ENCODE data around the gene PTPRK. TPM values are rescaled to one million over a fixed set of nuclear protein-coding genes. Genes with fewer than 3 reads are reported as not detected.

PTPRK gene
- total and polyA plus RNA-seq, 7 donors: 6.0 to 51.3 (median 46.7) TPM

DNA sequence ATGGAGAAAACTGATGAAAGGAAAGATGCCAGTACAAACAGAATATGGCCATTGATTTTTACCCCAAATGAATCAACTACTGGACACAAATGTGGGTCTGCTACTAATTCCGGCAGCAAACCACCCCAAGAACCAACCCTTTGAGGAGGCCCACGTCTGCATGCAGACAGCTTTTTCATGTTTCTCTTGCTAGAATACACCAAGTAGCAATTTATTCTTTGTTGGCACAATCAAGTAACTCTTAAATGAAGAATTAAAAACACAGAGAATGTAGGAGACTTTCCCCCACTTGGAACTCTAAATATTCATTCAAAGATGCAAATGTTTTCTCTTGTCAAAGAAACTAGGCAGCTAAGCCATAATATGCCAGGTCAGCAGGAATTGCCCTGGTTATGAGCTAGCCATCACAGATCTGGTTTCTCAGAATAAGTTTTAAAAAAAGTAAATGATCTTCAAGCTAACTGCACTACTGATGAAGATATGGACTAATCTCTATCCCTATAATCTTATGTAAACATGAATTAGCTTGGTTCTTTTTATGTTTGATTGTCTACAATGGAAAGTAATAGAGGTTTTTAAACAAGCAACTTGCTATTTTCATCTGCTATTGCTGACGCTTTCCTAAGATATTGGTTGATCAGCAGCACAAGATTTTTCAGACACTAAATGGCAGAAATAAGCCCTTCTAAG is 456.4 kb downstream of the PTPRK start:
- Histone ChIP-seq H3K27me3 (no peaks in the 10 kb centered on the region), H3K27ac (no peak overlapping the region), H3K4me3 (no peak overlapping the region), H3K9me3 (no peaks in the 10 kb centered on the region), H3K36me3 (peaks cover 0 to 17% (median 2%) of the 10 kb centered on the region in 4 donors), H3K4me1 (no peaks in the 10 kb centered on the region)
- intact Hi-C loops (cut with DNase I): no loop called here
- no peak for TF ChIP-seq POLR2A (IDR thresholded peaks at IDR 0.05)
- no peak for TF ChIP-seq EP300 (IDR thresholded peaks at IDR 0.05)
- TF ChIP-seq POLR2AphosphoS5 (IDR thresholded peaks at IDR 0.05): no peak
- TF ChIP-seq, protein P1, sequence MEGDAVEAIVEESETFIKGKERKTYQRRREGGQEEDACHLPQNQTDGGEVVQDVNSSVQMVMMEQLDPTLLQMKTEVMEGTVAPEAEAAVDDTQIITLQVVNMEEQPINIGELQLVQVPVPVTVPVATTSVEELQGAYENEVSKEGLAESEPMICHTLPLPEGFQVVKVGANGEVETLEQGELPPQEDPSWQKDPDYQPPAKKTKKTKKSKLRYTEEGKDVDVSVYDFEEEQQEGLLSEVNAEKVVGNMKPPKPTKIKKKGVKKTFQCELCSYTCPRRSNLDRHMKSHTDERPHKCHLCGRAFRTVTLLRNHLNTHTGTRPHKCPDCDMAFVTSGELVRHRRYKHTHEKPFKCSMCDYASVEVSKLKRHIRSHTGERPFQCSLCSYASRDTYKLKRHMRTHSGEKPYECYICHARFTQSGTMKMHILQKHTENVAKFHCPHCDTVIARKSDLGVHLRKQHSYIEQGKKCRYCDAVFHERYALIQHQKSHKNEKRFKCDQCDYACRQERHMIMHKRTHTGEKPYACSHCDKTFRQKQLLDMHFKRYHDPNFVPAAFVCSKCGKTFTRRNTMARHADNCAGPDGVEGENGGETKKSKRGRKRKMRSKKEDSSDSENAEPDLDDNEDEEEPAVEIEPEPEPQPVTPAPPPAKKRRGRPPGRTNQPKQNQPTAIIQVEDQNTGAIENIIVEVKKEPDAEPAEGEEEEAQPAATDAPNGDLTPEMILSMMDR (IDR thresholded peaks at IDR 0.05): no peak
- WGBS, 2 donors: 87 to 89% methylated on average over 3 of the region's 3 CpGs
- no peak for DNase-seq

DNA sequence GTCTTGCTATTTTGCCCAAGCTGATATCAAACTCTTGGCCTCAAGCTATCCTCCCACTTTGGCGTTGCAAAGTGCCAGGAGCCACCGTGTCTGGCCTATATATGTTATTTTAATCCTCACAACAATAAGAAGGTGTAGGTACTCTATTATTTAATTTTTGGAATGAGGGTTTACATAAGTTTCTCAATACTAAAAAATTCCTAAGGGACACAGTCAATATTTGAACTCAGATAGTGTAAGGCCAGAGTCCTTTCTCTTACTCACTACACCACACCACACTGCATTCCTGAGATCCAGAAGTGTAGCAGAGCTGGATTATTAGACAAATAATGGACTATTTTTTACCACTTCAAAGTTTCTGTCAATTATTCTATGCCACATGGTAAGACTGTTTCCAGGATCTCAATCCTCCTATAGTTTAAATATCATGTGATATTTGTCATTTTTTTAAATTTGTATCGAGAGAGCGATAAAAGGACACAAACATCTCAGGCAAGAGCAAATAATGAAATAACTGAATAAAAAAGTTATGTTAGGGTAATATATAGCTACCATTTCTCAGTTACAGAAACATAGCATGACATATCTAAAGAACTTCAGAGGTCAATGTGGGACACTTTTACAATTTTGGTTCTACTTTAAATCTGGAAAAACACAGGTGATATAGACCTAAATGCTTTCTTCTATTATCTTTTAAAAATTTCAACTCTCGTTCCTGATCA is 457.4 kb downstream of the PTPRK start:
- WGBS, 2 donors: 95% methylated on average over 5 of the region's 5 CpGs
- TF ChIP-seq POLR2A (IDR thresholded peaks at IDR 0.05): no peak
- TF ChIP-seq, protein P1 (IDR thresholded peaks at IDR 0.05): no peak
- no peak for TF ChIP-seq POLR2AphosphoS5 (IDR thresholded peaks at IDR 0.05)
- Histone ChIP-seq H3K4me1 (no peaks in the 10 kb centered on the region), H3K9me3 (no peaks in the 10 kb centered on the region), H3K4me3 (no peak overlapping the region), H3K27me3 (no peaks in the 10 kb centered on the region), H3K27ac (no peak overlapping the region), H3K36me3 (peaks cover 0 to 17% (median 2%) of the 10 kb centered on the region in 4 donors)
- intact Hi-C loops (cut with DNase I): no loop called here
- no peak for DNase-seq

DNA sequence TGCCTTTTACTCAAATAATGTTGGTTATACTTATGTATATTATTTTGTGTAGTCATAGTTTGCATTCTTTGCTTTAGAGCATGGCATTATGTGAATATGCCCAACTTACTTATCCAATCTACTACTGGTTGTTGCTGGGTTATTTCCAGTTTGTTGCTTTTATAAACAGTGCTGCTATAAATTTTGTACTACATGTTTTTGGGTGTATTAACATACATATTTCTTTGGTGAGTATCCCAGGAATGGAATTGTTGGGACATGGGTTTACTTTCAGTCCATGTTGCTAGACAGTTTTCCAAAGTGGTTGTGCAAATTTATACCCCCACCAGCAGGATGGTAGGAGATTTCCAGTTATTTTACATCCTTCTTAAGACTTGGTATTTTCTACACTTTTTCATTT is 462.5 kb downstream of the PTPRK start:
- H3K36me3 ChIP-seq: peaks cover 0 to 4% (median 2%) of the 10 kb centered on the region in 4 donors
- H3K9me3 ChIP-seq: no peaks in the 10 kb centered on the region
- no peak overlapping the region for H3K4me3 ChIP-seq
- intact Hi-C loops (cut with DNase I): no loop called here
- no peak overlapping the region for H3K27ac ChIP-seq
- H3K27me3 ChIP-seq: no peaks in the 10 kb centered on the region
- no peak for DNase-seq
- H3K4me1 ChIP-seq: no peaks in the 10 kb centered on the region
- TF ChIP-seq EP300 (IDR thresholded peaks at IDR 0.05): no peak

DNA sequence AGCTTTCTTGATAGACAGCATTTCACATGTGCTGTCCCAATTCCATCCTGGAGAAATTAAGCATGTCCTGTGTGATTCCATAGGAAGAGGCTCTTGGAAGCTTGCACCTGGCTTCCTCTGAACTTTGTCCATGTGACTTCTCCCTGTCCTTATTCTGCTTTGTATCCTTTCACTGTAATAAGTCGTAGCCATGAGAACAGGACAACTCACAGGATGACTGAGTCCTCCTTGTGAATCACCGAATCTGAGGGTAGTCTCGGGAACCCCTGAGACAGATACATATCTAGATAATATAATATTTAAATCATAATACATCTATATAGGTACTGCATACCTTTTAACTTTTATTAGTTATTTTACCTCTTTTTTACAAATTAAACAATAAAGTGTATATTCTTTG is 462.9 kb downstream of the PTPRK start:
- DNase-seq: no peak
- Histone ChIP-seq H3K27me3 (no peaks in the 10 kb centered on the region), H3K4me1 (no peaks in the 10 kb centered on the region), H3K4me3 (no peak overlapping the region), H3K9me3 (no peaks in the 10 kb centered on the region), H3K27ac (no peak overlapping the region), H3K36me3 (peaks cover 0 to 4% (median under 1%) of the 10 kb centered on the region in 4 donors)
- intact Hi-C loops (cut with DNase I): no loop called here
- WGBS, 2 donors: 97 to 99% methylated on average over 3 of the region's 3 CpGs
- no peak for TF ChIP-seq POLR2A (IDR thresholded peaks at IDR 0.05)
- no peak for TF ChIP-seq EP300 (IDR thresholded peaks at IDR 0.05)
- TF ChIP-seq, protein P1 (IDR thresholded peaks at IDR 0.05): no peak
- TF ChIP-seq POLR2AphosphoS5 (IDR thresholded peaks at IDR 0.05): no peak

DNA sequence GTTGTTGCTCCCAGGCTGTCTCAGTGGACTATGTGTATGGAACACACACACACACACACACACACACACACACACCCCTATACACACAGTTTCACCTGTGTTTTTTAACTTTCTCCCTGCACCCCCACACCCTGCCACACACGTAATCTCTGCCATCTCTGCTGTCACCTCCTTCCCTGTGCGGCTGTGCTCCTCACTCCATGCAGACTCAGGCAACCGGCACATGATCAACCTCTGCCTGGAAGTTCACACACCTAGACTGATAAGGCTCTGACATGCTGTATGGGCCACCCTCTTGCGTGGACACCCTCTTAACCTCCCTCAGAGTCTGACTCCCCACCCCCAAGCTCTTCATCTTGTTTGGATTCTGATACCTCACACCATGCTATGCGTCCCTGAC is 467.3 kb downstream of the PTPRK start:
- H3K36me3 ChIP-seq: peaks cover 0 to 8% (median 0%) of the 10 kb centered on the region in 4 donors
- no peaks in the 10 kb centered on the region for H3K27me3 ChIP-seq
- no peaks in the 10 kb centered on the region for H3K9me3 ChIP-seq
- no peaks in the 10 kb centered on the region for H3K4me1 ChIP-seq
- intact Hi-C loops (cut with DNase I): no loop called here
- 95 to 96% methylated on average over 5 of the region's 5 CpGs for whole genome bisulfite sequencing, 2 donors
- no peak overlapping the region for H3K27ac ChIP-seq
- TF ChIP-seq POLR2AphosphoS5 (IDR thresholded peaks at IDR 0.05): no peak
- no peak for TF ChIP-seq EP300 (IDR thresholded peaks at IDR 0.05)
- TF ChIP-seq, protein P1 (IDR thresholded peaks at IDR 0.05): no peak
- TF ChIP-seq POLR2A (IDR thresholded peaks at IDR 0.05): no peak
- DNase-seq: no peak
- H3K4me3 ChIP-seq: no peak overlapping the region

Data from sigmoid colon (tissue), 7 donors.